NT2/D1 (cell line): ENCODE data around the gene DZIP1.

Experiments used
- SUZ12 ChIP-seq: IDR thresholded peaks from 2 replicates; pipeline ENCODE4 v1.6.1; 2011; ENCODE audit not compliant: insufficient read length, insufficient read depth; ENCODE audit errors: extremely low read depth
- YY1 ChIP-seq: IDR thresholded peaks from 2 replicates; pipeline ENCODE4 v1.6.1; 2011; ENCODE audit not compliant: insufficient read length, insufficient read depth
- ZNF274 ChIP-seq: IDR thresholded peaks from 2 replicates; pipeline ENCODE4 v1.6.1; 2011; ENCODE audit warnings: mild to moderate bottlenecking, low read depth, low read length

DNA sequence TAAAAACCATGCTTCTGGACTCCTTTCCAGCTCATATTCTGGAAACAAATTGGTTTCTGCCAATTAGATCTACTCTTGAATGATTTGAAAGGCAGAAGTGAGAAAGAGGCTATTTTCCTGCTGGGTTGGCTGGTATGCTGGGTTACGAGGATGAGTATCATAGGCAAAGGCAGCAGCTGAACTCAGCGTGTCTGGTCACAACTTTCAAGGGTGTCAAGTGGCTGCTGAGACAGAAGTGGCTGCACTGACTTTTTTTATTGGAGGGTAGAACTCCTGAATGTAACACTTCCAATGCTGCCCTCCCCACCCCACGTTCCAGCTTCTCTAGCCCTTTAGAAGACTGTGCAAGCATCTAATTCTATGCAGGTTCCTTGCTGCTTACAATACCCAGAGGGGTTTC lies 8.3 kb upstream of the DZIP1 start:
- TF ChIP-seq YY1 (no peak), ZNF274 (no peak), SUZ12 (no peak)
